B cell (primary cell): ENCODE data around the gene ARNT2. TPM values are rescaled to one million over a fixed set of nuclear protein-coding genes. Genes with fewer than 3 reads are reported as not detected.
"Not testable (repeated sequence)": the region's sequence is repeated elsewhere in the genome, so short reads cannot be mapped to it uniquely, and the experiment has no call there.

ENCODE experiments used
- ATAC-seq: fragments of 200-7000 bp; cut with Tn5 transposase; one replicate; pipeline ENCODE4 v1.10.0; 2021; ENCODE audit warnings: low read depth, mild to moderate bottlenecking, moderate number of reproducible peaks, moderate library complexity
- CTCF ChIA-PET: fragments of 350-600 bp; sonication (Branson Sonifier 250); formaldehyde crosslinking; loops from one replicate; lab custom pipeline; 2021; ENCODE audit warnings: antibody characterized with exemption, inconsistent platforms; lab: Charles Lee
- POLR2A ChIA-PET: fragments of 350-600 bp; sonication (Branson Sonifier 250); formaldehyde crosslinking; loops from one replicate; lab custom pipeline; 2021; ENCODE audit warnings: antibody characterized with exemption; lab: Charles Lee
- DNase-seq: peaks from one replicate; pipeline ENCODE4 v3.0.0; 2013
- H2AFZ ChIP-seq: 2 replicates; pipeline ENCODE4 v1.6.1; 2012; ENCODE audit warnings: mild to moderate bottlenecking, low read depth, low read length; ENCODE audit not compliant: insufficient read depth, poor library complexity, severe bottlenecking
- H3K27ac ChIP-seq, 2 donors: 1 replicate in 1 of 2; 2 replicates in 1 of 2; pipeline ENCODE4 v1.5.1; 2012 to 2013; ENCODE audit warnings: low read length in 2 of 2, mild to moderate bottlenecking in 2 of 2, moderate library complexity in 1 of 2
- H3K27me3 ChIP-seq, 4 experiments: fragments of 200-600 bp in 1 of 4; sonication (generic) in 1 of 4; replicated peaks in 1 of 4; 1 replicate in 2 of 4; 2 replicates in 2 of 4; pipeline versions ENCODE4 v1.6.1 to v1.7.0; 2013 to 2016; ENCODE audit warnings: low read length in 3 of 4, mild to moderate bottlenecking in 2 of 4, mixed read lengths in 1 of 4, moderate library complexity in 1 of 4; ENCODE audit not compliant: insufficient read depth in 4 of 4, control insufficient read depth in 3 of 4; ENCODE audit errors: control extremely low read depth in 1 of 4
- H3K36me3 ChIP-seq, 2 experiments: replicated peaks in 1 of 2; 1 replicate in 1 of 2; 2 replicates in 1 of 2; pipeline versions ENCODE4 v1.6.1 to v1.7.1; 2013; ENCODE audit warnings: low read length in 1 of 2; ENCODE audit not compliant: insufficient read depth in 2 of 2, control insufficient read depth in 1 of 2; ENCODE audit errors: control extremely low read depth in 1 of 2, extremely low read depth in 1 of 2
- H3K4me1 ChIP-seq, 2 donors: fragments of 200-600 bp in 1 of 2; sonication (generic) in 1 of 2; 1 replicate in 1 of 2; 2 replicates in 1 of 2; pipeline versions ENCODE4 v1.5.1 to v1.6.1; 2013 to 2017; ENCODE audit warnings: low read length in 2 of 2; ENCODE audit not compliant: control insufficient read depth in 2 of 2, insufficient read depth in 2 of 2
- H3K4me2 ChIP-seq: replicated peaks from 2 replicates; pipeline ENCODE3; 2012; ENCODE audit warnings: mild to moderate bottlenecking, low read depth, low read length; ENCODE audit not compliant: poor library complexity, severe bottlenecking
- H3K4me3 ChIP-seq, 5 experiments: fragments of 200-600 bp in 1 of 5; sonication (generic) in 1 of 5; 1 replicate in 3 of 5; 2 replicates in 2 of 5; pipeline versions ENCODE4 v1.5.1 to v1.7.0; 2011 to 2016; ENCODE audit warnings: low read length in 4 of 5, mild to moderate bottlenecking in 4 of 5, low read depth in 2 of 5, control low read depth in 1 of 5, moderate library complexity in 1 of 5; ENCODE audit not compliant: insufficient read depth in 1 of 5; ENCODE audit errors: control extremely low read depth in 1 of 5, extremely low read depth in 1 of 5
- H3K79me2 ChIP-seq: fragments of 200-600 bp; sonication (generic); one replicate; pipeline ENCODE4 v1.6.0; 2016; ENCODE audit warnings: low read length; ENCODE audit not compliant: control insufficient read depth, insufficient read depth
- H3K9ac ChIP-seq: fragments of 200-600 bp; sonication (generic); 2 replicates; pipeline ENCODE4 v1.6.1; 2017; ENCODE audit warnings: mild to moderate bottlenecking, low read length, moderate library complexity
- H3K9me3 ChIP-seq, 3 donors: one replicate each; pipeline versions ENCODE4 v1.6.1 to v1.7.1; 2013; ENCODE audit warnings: low read length in 2 of 3; ENCODE audit not compliant: control insufficient read depth in 2 of 3, insufficient read depth in 1 of 3; ENCODE audit errors: control extremely low read depth in 1 of 3
- H4K20me1 ChIP-seq: 2 replicates; pipeline ENCODE4 v1.6.0; 2012; ENCODE audit warnings: mild to moderate bottlenecking, low read length; ENCODE audit not compliant: insufficient read depth, control insufficient read depth, poor library complexity, severe bottlenecking
- H3K27ac Mint-ChIP-seq: one replicate; pipeline ENCODE4 v1.8.0; 2021; ENCODE audit warnings: mixed read lengths
- H3K27me3 Mint-ChIP-seq: one replicate; pipeline ENCODE4 v1.8.0; 2021; ENCODE audit warnings: mixed read lengths
- H3K4me1 Mint-ChIP-seq: one replicate; pipeline ENCODE4 v1.8.0; 2021; ENCODE audit warnings: mixed read lengths
- H3K4me3 Mint-ChIP-seq: one replicate; pipeline ENCODE4 v1.8.0; 2021; ENCODE audit warnings: mixed read lengths
- H3K9me3 Mint-ChIP-seq: one replicate; pipeline ENCODE4 v1.8.0; 2022; ENCODE audit warnings: mixed read lengths; ENCODE audit not compliant: insufficient read depth
- EZH2 ChIP-seq: IDR thresholded peaks from 2 replicates; pipeline ENCODE4 v1.6.1; 2012; ENCODE audit warnings: borderline replicate concordance, low read depth, mild to moderate bottlenecking, moderate library complexity, low read length; ENCODE audit not compliant: insufficient read depth, poor library complexity, severe bottlenecking
- whole genome bisulfite sequencing: methylation state at CpG from one replicate; pipeline ENCODE4 v1.1.5; 2013; ENCODE audit warnings: missing lambda C conversion rate; ENCODE audit not compliant: insufficient coverage; 5-methylcytosine and 5-hydroxymethylcytosine counted together
- intact Hi-C: fragments of 100-400 bp; cut with micrococcal nuclease; formaldehyde crosslinking; loops from one replicate; pipeline ENCODE4 v1.10.0; 2022
- polyA plus RNA-seq: library from polyadenylated mRNA; depleted of rRNA; stranded (reverse); fragments of >200 nt; gene quantifications from 2 replicates; pipeline ENCODE4 v1.2.3, GENCODE V29; 2012
- total RNA-seq, 2 donors: library from RNA; stranded (reverse); fragments of 120-200 nt in 1 of 2; gene quantifications; 1 replicate in 1 of 2; 2 replicates in 1 of 2; pipeline versions ENCODE4 v1.2.3 to v1.2.4, GENCODE V29; 2013 to 2022
- TF ChIP-seq, protein P1 (sequence below): fragments of 200-600 bp; IDR thresholded peaks from one replicate; pipeline ENCODE4 v1.8.0; 2022; ENCODE audit warnings: antibody characterized with exemption, mild to moderate bottlenecking

ARNT2 gene
- total and polyA plus RNA-seq, 2 donors (not counting 1 experiment from before 2014, with no cell fraction given): not detected

DNA sequence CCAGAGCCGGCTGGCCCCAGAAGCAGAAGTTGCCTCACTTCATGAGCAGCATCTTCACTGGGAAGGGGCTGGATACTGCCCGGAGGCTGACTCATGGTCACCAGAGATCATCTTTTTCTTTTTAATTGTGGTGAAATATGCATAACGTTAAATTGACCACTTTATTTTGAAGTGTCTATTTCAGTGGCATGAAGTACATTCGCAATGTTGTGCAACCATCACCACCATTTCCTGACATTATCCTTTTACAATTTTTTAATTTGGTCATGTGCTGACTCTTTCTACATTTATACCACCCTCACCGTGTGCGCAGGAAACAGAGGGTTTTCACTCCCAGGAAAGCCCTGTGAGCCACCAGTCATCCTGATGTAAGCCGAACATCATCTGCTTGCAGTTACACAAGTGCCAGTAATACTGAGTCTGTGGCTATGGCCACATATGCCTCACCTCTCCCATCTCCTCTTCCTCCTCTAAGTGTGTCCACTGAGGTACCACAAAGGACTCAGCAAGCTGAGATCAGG is 239.3 kb downstream of the ARNT2 start:
- no peak overlapping the region for H3K4me3 Mint-ChIP-seq
- no peak overlapping the region for H3K4me3 ChIP-seq
- H3K9ac ChIP-seq: no peak overlapping the region
- H2AFZ ChIP-seq: no peak overlapping the region
- ChIA-PET POLR2A (no interaction called here), CTCF (no interaction called here)
- no peaks in the 10 kb centered on the region for H3K79me2 ChIP-seq
- peaks cover 0 to 4% (median 1%) of the 10 kb centered on the region in 4 experiments for H3K27me3 ChIP-seq
- DNase-seq: no peak
- 10% methylated on average over 5 of the region's 7 CpGs for WGBS
- H3K9me3 ChIP-seq: peaks cover 0 to 8% (median 3%) of the 10 kb centered on the region in 3 donors
- H3K36me3 ChIP-seq: no peaks in the 10 kb centered on the region
- TF ChIP-seq, protein P1, sequence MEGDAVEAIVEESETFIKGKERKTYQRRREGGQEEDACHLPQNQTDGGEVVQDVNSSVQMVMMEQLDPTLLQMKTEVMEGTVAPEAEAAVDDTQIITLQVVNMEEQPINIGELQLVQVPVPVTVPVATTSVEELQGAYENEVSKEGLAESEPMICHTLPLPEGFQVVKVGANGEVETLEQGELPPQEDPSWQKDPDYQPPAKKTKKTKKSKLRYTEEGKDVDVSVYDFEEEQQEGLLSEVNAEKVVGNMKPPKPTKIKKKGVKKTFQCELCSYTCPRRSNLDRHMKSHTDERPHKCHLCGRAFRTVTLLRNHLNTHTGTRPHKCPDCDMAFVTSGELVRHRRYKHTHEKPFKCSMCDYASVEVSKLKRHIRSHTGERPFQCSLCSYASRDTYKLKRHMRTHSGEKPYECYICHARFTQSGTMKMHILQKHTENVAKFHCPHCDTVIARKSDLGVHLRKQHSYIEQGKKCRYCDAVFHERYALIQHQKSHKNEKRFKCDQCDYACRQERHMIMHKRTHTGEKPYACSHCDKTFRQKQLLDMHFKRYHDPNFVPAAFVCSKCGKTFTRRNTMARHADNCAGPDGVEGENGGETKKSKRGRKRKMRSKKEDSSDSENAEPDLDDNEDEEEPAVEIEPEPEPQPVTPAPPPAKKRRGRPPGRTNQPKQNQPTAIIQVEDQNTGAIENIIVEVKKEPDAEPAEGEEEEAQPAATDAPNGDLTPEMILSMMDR: no peak
- no peak for TF ChIP-seq EZH2
- H3K4me1 Mint-ChIP-seq: no peaks in the 10 kb centered on the region
- H3K4me2 ChIP-seq: no peak overlapping the region
- no peak overlapping the region for H3K27ac Mint-ChIP-seq
- peaks cover 9% of the 10 kb centered on the region for H3K27me3 Mint-ChIP-seq
- H3K9me3 Mint-ChIP-seq: peaks cover 6% of the 10 kb centered on the region
- H3K27ac ChIP-seq: no peak overlapping the region
- no peaks in the 10 kb centered on the region for H3K4me1 ChIP-seq
- no peak for ATAC-seq
- intact Hi-C loops: no loop called here
- no peaks in the 10 kb centered on the region for H4K20me1 ChIP-seq

DNA sequence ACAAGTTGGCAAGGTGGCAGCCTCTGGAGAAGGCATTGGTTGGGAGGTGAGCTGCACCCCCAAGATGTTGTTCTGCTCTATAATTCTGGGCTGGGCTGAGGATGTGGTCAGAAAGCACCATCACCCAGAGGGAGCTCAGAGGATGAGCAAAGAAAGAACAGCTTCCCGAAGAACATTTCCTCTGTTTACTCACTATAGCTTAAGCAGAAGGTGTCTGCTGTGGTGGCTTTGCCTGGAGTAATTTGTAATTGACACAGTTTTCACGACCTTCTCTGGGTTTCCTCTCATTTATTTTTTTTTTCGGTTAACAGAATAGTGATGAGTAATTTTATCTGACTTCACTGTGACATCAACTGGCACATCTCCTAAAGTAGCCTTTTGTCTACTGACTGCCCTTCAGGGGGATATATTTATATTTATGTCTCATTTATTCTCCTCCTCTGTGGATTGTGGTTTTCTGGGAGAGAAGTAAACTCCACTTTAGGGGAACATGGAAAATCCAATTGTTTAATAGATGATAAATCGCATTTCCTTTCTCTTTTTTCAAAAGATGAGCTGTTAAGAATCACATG is 241.4 kb downstream of the ARNT2 start:
- no peak overlapping the region for H3K27ac ChIP-seq
- TF ChIP-seq EZH2: no peak
- TF ChIP-seq, protein P1: no peak
- intact Hi-C loops: no loop called here
- Mint-ChIP-seq H3K9me3 (peaks cover 6% of the 10 kb centered on the region), H3K27ac (no peak overlapping the region), H3K4me3 (no peak overlapping the region), H3K4me1 (no peaks in the 10 kb centered on the region), H3K27me3 (peaks cover 6% of the 10 kb centered on the region)
- H3K4me3 ChIP-seq: no peak overlapping the region
- no peak overlapping the region for H3K4me2 ChIP-seq
- H2AFZ ChIP-seq: no peak overlapping the region
- no peaks in the 10 kb centered on the region for H3K36me3 ChIP-seq
- POLR2A ChIA-PET: no interaction called here
- H3K27me3 ChIP-seq: peaks cover 0 to 4% (median 1%) of the 10 kb centered on the region in 4 experiments
- peaks cover 0 to 8% (median 3%) of the 10 kb centered on the region in 3 donors for H3K9me3 ChIP-seq
- H4K20me1 ChIP-seq: no peaks in the 10 kb centered on the region
- ATAC-seq (no peak), DNase-seq (no peak)
- H3K79me2 ChIP-seq: no peaks in the 10 kb centered on the region
- no peak overlapping the region for H3K9ac ChIP-seq
- WGBS: no CpG with 5 or more reads among the region's 4 CpGs
- H3K4me1 ChIP-seq: no peaks in the 10 kb centered on the region
- CTCF ChIA-PET: no interaction called here

DNA sequence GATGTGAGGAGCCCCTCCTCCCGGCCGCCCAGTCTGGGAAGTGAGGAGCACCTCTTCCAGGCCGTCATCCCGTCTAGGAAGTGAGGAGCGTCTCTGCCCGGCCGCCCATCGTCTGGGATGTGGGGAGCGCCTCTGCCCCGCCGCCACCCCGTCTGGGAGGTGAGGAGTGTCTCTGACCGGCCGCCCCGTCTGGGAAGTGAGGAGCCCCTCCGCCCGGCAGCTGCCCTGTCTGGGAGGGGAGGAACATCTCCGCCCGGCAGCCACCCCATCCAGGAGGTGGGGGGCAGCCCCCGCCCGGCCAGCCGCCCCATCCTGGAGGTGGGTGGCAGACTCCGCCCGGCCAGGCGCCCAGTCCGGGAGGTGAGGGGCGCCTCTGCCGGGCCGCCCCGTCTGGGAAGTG is 243.2 kb downstream of the ARNT2 start:
- H3K4me1 Mint-ChIP-seq, ATAC-seq, H3K9me3 Mint-ChIP-seq, H4K20me1 ChIP-seq, CTCF ChIA-PET, H3K27me3 ChIP-seq, H3K4me2 ChIP-seq, POLR2A ChIA-PET, H3K27ac ChIP-seq, H3K79me2 ChIP-seq, intact Hi-C loops, H3K36me3 ChIP-seq, H3K27me3 Mint-ChIP-seq, H2AFZ ChIP-seq, H3K4me1 ChIP-seq, H3K4me3 ChIP-seq, H3K4me3 Mint-ChIP-seq, H3K9ac ChIP-seq, DNase-seq, H3K27ac Mint-ChIP-seq: not testable (repeated sequence)
- H3K9me3 ChIP-seq: peaks cover 0 to 13% (median 10%) of the 10 kb centered on the region in 3 donors
- 99% methylated on average over 19 of the region's 30 CpGs for WGBS
